ENCODE results near the gene MSI2.

Gene MSI2

GRCh38 chr17:57324060-57324459 is 67.7 kb downstream of the MSI2 start:
- no peak for DNase-seq

- no peak for DNase-seq
Observed at GRCh38 chr17:57324631-57325030, 68.3 kb downstream of the MSI2 start.

- no peak for DNase-seq
Observed at GRCh38 chr17:57326336-57326735, 70.0 kb downstream of the MSI2 start.

GRCh38 chr17:57326764-57327163 is 70.4 kb downstream of the MSI2 start:
- DNase-seq = no peak

- no peak for DNase-seq
Observed at GRCh38 chr17:57327176-57327970, 71.0 kb downstream of the MSI2 start.

- no peak for DNase-seq
Observed at GRCh38 chr17:57328109-57328882, 72.0 kb downstream of the MSI2 start.

- DNase-seq = no peak
Observed at GRCh38 chr17:57329380-57330214, 73.3 kb downstream of the MSI2 start.

GRCh38 chr17:57330587-57330986 is 74.3 kb downstream of the MSI2 start:
- no peak for DNase-seq

- no peak for DNase-seq
Observed at GRCh38 chr17:57331423-57331822, 75.1 kb downstream of the MSI2 start.

GRCh38 chr17:57332501-57332900 is 76.2 kb downstream of the MSI2 start:
- DNase-seq = no peak

GRCh38 chr17:57335195-57335792 is 79.0 kb downstream of the MSI2 start:
- no peak for DNase-seq

- no peak for DNase-seq
Observed at GRCh38 chr17:57337390-57337789, 81.1 kb downstream of the MSI2 start.

GRCh38 chr17:57338257-57338914 is 82.1 kb downstream of the MSI2 start:
- DNase-seq = peak; percentile 46 to 48

- no peak for DNase-seq
Observed at GRCh38 chr17:57340160-57340981, 84.0 kb downstream of the MSI2 start.

GRCh38 chr17:57341611-57342540 is 85.6 kb downstream of the MSI2 start:
- DNase-seq = no peak

GRCh38 chr17:57342963-57343589 is 86.8 kb downstream of the MSI2 start:
- DNase-seq = no peak

- no peak for DNase-seq
Observed at GRCh38 chr17:57343717-57344116, 87.4 kb downstream of the MSI2 start.

GRCh38 chr17:57344261-57344660 is 87.9 kb downstream of the MSI2 start:
- DNase-seq = no peak

GRCh38 chr17:57349541-57350247 is 93.4 kb downstream of the MSI2 start:
- DNase-seq = no peak

All from Kasumi-1 (cell line).